Stimulated activated CD4-positive, alpha-beta T cell treated with anti-CD3 and anti-CD28 coated beads, Interleukin-2, amount 100 ng/mL, for 24 hours (primary cell): ENCODE results near the gene NOP14.
"Not testable (repeated sequence)": the region's sequence is repeated elsewhere in the genome, so short reads cannot be mapped to it uniquely, and the experiment has no call there.

Experiments used
- DNase-seq, 2 donors: peaks; one replicate each; pipeline ENCODE4 v3.0.0-alpha.2; 2020

Gene NOP14

DNA sequence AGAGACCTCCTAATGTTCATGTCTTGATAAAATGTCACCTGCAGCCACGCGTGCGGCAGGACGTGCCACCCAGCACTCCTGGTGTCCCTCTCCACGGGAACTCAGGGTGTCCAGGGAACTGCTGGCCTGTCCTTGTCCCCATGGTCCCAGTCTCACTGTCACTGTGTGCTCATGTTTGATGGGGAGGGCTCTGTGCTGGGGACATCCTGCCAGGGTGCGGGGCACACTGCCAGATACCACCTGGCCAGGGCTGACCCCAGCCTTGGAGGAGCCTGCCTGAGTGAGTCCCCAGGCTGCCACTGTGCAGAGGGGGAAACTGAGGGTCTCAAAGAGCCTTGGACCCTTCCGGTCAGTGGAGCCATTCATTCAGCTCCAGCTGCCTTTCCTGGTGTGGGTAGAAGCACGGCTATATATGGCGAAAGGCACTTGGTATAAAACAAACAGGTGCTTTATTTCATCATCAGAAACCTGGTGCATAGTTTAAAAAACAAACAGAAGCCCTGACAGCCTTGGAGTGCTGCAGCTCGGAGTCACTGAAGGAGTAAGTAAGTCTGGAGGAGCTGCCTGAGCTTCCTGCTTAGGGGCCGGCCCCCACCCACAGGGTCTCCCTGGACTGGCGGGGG lies 33.0 kb downstream of the NOP14 start:
- DNase-seq = no peak

DNA sequence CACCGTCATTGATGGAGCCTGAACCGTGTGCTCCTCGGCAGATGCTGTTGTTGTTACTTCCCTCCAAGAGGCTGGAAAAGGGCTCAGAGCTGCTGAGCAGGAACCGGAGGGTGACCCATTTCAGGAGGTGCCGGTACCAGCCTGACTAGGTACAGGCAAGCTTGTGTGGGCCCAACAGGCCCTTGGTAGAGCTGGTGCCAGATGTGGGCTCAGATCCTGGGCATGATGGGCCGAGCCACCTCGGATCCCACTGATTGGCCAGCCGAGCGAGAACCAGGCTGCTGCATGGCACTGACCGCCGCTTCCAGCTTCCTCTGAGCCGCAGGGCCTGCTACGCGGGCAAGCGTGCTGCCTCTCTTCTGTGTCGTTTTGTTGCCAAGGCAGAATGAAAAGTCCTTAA lies 33.7 kb downstream of the NOP14 start:
- DNase-seq = no peak

DNA sequence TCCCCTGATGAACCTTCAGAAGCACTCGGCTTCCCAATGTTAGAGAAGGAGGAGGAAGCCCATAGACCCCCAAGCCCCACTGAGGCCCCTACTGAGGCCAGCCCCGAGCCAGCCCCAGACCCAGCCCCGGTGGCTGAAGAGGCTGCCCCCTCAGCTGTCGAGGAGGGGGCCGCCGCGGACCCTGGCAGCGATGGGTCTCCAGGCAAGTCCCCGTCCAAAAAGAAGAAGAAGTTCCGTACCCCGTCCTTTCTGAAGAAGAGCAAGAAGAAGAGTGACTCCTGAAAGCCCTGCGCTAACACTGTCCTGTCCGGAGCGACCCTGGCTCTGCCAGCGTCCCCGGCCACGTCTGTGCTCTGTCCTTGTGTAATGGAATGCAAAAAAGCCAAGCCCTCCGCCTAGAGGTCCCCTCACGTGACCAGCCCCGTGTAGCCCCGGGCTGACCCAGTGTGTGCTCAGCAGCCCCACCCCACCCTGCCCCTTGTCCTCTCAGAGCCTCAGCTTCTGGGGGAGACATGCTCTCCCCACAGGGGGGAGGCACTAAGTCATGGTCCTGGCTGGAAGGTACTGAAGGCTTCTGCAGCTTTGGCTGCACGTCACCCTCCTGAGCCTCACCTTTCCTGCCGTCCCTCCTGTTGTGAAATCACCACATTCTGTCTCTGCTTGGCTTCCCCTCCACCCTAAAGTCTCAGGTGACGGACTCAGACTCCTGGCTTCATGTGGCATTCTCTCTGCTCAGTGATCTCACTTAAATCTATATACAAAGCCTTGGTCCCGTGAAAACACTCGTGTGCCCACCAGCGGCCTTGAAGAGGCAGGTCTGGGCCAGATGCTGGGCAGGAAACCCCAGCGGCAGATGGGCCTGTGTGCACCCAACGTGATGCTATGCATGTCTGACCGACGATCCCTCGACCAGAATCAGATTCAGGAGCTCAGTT lies 34.7 kb downstream of the NOP14 start:
- no peak for DNase-seq

DNA sequence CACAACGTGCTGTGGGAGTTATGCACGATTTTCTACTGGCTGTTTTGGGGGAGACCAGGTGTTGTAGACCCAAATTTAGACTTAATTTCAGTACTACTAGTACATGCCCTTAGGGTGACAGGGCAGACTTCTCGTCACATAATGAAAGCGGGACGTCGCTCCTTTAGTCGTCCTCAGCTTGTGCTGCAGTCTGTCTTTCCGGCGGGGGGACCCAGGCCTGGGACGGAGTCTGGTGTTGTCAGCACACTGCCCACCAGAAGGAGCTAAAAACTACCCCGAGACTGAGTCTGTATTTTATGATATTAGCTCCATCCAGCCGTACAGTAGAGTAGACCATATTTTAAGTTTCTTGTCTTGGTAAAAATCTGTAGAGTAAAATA lies 35.5 kb downstream of the NOP14 start:
- DNase-seq = no peak

DNA sequence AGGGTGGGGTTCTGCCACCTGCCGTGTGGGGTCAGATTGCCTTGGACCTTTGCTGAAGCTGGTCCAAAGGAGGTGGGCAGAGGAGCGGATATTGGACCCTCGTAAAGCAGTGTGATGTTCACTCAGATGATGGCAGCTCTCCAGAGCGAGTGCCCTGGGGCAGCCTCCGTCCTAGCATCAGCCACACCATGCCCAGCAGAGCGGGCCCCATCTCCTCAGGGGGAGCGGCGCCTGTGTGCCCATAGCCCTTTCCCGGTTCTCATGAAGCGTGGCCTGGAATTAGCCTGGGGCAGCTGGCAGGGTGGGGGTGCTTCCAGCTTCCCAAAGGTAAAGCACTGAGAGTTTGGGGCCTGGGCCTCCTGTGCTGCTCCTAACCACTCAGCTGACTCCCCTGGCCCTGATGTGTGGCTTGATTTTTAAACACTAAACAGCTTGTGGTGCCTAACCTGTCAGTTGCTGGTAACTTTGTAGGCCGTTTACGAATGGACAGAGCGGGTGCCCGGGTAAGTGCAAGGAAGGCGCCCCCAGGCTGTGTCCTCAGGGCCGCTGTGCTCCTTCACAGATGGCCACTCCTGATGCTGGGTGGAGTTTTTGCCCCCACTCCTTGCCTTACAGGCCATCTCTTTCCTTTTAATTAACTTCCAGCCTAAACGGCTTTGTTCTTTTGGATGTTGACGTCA lies 36.0 kb downstream of the NOP14 start:
- no peak for DNase-seq

DNA sequence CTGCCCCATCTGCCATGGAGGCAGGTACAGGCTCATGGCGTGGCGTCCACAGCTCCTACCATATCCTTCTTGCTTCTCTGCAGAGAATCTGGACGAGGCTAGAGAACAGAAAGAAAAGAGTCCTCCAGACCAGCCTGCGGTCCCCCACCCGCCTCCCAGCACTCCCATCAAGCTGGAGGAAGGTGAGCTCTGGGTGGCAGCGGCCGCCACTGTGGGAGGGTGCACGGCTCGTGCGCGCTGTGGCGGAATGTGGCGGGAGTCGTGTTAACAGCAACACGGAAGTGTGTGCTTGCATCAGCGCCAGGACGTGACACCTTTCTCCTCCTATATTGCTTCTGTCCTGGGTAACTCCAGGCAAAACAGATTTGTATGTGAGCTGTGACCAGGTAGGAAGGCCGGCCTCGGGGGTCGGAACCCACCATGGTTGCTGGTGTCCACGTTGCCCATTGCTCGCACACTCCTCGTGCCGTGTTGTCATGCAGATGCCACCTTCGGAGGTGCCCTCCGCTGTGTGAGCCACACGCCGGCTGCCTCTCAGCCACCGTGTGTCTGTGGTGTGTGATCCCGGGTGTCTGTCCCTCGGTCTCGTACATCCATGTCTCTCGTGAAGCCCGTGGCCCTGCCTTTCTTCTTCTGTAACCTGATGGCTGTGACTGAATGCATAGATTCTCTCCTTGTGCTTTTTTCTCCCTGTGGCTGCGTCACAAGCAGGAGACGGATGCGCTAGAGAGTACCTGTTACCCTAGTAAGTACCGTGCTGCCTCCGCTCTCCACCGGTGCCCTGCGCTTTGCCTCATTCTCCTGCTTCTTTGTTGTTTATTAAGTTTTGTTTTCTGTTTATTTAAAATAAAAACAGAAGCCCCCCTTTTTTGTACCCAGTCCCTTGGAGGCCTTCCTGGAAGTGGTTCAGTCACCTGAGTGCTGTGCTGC lies 37.0 kb downstream of the NOP14 start:
- DNase-seq = no peak

DNA sequence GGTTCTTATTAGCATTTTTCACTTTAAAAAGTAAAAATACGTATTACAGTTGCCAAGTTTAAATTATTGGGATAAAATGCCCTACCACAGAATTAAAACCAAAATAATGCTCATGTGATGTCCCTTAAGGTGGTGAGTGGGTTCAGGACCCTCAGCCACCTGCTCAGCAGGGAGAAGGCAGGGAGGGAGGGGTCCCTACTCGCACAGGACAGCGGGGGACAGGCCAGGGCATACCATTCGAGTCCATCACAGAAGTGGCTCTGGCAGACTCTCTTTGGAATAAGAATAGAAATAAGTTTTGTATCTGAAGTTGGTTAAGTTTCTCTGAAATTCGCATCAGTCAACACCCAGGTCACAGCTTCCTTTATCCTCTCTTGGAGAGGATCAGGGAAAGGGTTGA lies 37.7 kb downstream of the NOP14 start:
- no peak for DNase-seq

DNA sequence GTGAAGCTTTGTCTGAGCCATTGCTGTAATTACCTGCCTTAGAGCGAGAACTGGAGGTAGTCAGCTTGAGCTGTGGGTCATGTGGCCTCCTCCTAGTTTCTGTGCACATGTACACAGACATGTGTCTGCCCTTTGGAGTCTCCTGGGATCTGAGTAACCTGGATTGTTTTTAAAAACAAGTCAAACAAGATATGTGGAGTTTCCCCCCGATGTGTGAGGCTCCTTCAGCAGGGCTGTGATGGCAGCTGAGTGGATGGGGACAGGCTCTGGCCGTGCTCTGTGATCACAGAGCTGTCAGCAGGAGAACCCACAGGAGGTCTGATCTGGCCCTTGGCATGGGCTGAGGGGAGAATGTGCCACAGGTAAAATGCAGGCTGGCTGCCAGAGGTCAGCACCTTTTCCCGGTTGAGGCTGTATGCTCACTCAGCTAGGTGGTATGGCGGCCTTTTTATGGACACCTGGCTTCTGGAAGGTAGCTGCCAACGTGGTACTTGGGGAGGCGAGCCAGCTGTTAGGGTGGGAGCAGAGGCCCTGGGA lies 38.4 kb downstream of the NOP14 start:
- no peak for DNase-seq

DNA sequence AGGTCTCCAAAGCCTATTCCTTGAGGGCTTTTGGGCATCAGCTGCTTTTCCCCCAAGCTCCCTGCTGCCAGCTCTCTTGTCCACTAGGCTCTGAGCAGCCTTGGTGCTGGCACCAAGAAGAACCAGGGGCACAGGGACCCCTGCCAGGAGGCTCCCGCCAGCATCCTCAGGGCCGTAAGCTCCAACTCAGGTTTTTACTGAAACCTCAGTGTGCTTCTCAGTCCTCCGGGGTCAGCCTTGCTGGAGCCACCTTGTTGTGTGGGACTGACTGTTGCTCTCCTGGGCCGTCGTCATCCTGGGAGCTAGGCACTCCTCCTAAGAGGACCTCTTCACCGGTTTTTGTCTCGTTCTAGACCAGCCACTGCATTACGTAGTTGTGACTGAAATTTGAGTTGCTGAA lies 38.9 kb downstream of the NOP14 start:
- DNase-seq = no peak

DNA sequence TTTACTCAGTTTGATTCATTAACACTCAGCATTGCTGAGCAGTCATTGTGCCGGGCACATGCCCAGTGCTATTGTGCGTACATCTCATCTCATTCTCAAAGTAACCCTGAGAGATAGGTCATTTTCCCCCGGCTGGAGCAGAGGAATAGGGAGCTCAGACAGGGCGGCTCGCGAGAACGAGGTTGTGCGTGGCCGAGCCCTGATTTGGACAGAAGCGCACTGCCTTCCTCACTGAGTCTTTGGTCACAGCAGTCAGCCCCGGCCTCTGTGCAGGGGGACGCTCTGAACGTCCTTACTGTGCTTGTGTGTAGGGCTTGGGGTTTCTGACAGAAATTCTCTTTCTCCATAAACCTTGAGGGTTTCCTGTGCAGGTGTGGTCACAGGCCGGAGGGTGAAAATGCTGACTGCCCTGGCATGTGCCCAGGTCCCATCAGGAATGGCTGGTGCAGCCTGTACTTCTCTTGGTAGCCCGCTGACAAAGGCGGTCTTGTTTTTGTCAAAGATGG lies 39.5 kb downstream of the NOP14 start:
- no peak for DNase-seq

DNA sequence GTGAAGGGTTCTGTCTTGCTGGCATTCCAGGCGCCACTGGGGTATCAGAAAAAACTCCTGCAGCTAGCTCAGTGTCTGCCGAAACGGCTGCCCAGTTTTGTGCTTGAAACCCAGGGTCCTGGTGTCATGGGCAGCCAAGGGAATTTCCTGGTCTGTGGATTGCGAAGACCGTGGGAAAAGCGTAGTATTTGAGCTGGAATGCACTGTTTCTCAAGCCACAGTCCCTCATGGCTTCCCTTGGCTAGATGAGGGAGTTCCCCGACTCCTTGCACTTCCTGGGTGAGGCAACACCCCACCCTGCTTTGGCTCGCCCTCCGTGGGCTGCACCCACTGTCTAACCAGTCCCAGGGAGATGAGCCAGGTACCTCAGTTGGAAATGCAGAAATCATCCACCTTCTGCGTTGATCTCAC lies 40.1 kb downstream of the NOP14 start:
- no peak for DNase-seq

DNA sequence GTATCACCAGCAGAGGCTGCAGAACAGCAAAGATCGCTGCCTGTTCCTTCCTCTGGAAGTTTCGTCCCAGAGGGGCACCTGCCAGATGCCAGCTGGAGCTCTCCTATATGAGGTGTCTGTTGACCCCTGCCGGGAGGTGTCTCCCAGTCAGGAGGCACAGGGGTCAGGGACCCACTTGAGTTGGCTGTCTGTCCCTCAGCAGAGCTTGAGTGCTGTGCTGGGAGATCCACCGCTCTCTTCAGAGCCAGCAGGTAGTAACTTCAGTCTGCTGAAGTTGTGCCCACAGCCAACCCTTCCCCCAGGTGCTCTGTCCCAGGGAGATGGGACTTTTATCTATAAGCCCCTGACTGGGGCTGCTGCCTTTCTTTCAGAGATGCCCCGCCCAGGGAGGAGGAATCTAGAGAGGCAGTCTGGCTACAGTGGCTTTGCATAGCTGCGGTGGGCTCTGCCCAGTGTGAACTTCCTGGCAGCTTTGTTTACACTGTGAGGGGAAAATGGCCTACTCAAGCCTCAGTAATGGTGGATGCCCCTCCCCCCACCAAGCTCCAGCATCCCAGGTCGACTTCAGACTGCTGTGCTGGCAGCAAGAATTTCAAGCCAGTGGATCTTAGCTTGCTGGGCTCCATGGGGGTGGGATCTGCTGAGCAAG lies 40.6 kb downstream of the NOP14 start:
- not testable (repeated sequence) for DNase-seq

DNA sequence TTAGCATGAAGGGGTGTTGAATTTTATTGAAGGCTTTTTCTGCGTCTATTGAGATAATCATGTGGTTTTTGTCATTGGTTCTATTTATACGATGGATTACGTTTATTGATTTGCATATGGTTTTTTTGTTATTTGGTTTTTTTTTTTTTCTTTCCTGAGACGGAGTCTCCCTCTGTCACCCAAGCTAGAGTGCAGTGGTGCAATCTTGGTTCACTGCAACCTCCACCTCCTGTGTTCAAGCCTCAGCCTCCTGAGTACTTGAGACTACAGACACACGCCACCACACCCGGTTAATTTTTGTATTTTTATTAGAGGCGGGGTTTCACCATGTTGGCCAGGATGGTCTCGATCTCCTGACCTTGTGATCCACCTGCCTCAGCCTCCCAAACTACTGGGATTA lies 44.5 kb downstream of the NOP14 start:
- DNase-seq = not testable (repeated sequence)

DNA sequence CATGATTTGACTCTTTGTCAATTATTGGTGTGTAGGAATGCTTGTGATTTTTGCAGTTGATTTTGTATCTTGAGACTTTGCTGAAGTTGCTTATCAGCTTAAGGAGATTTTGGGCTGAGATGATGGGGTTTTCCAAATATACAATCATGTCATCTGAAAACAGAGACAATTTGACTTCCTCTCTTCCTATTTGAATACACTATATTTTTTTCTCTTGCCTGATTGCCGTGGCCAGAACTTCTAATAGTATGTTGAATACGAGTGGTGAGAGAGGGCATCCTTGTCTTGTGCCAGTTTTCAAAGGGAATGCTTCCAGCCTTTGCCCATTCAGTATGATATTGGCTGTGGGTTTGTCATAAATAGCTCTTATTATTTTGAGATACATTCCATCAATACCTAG lies 44.9 kb downstream of the NOP14 start:
- not testable (repeated sequence) for DNase-seq

DNA sequence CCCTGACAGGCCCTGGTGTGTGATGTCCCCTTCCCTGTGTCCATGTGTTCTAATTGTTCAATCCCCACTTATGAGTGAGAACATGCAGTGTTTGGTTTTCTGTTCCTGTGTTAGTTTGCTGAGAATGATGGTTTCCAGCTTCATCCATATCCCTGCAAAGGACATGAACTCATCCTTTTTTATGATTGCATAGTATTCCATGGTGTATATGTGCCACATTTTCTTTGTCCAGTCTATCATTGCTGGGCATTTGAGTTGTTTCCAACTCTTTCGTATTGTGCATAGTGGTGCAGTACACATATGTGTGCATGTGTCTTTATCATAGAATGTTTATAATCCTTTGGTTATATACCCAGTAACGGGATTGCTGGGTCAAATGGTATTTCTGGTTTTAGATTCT lies 46.5 kb downstream of the NOP14 start:
- DNase-seq = not testable (repeated sequence)

DNA sequence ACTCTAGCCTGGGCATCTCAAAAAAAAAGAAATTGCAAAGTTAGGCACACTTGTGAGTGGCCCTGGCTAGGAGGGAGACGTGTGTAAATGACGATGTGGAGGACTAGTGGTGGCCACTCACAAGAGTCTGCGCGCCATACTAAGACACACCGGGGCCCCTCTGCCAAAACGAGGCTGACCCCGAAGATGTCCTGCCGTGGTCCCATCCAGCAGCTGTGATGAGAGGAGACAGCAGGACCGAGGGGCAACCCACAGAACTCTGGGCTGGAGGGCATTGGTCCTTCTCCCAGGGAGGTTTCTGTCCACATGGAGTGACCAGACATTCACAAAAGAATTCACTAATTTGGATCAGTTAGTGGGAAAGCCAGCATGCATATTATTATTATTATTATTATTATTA lies 47.4 kb downstream of the NOP14 start:
- DNase-seq = no peak

DNA sequence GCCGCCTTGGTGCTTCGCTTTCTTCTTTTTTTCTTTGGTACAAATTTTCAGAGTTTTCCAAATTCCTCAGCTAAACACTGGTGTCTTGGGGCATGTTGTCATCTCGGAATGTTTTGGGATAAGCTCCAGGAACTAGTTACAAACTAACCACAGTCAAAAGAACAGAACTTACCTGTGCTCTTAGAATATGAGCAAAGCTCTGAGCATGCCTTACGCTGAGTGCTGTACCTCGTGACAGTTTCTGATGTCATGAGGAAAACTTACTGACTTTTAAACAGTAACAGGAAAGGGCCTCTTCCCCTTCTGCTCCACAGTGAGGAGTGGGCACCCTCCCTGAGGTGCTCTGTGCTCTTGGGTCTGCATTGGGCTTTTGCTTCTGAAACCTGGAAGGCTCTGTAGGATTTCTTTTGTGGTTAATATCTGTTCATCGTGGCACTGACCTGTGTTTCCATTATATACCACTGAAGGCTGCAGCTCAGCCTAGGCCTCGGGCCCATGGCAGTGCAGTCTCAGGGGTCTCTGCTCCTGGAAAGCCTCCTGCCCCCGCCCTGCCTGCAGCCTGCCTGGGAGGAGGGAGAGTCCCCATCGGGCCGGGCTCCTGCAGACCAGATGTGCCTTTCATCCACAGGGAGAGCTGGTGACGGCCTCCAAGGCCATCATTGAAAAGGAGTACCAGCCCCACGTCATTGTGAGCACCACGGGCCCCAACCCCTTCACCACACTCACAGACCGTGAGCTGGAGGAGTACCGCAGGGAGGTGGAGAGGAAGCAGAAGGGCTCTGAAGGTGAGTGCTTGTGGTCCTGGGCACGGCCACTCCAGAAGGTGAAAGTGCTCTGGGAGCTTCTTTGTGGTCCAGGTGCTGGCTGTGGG lies 48.7 kb downstream of the NOP14 start:
- DNase-seq = no peak

DNA sequence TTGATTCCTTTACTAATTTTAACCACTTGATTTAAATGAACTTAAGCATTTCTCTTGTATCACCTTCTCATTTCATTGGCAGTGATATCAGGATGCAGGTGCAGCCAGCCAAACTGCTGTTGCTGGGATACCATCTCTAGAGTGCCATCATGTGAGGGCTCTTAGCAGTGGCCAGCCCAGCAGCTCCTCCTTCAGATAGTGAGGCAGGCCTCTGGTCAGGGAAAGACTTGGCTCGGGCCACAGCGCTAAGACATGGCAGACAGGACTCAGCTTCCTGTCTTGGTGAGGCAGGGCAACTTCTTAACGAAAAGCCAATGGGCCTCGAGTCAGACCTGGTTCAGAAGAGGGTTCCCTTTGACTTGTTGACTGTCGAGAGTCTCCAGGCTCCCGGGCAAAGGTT lies 50.0 kb downstream of the NOP14 start:
- DNase-seq = no peak

DNA sequence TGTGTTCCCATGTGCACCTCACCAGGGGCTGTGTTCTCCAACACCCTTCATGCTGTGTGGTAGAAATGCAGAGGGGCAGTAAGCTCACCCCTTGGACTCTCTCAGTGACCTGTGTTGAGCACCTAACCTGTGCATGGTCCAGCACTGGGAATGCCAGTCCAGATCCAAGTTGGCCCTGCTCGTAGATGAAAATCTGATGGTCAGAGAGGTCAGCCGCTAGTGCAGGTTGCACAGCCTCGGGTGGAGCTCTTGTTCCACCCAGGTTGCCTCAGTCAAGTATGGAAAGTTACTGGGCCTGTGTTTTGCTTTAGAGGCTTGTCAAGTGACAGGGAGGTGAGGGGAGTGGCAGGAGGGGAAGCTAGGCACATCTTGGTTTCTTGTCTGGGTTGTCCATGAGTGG lies 51.3 kb downstream of the NOP14 start:
- DNase-seq = no peak

DNA sequence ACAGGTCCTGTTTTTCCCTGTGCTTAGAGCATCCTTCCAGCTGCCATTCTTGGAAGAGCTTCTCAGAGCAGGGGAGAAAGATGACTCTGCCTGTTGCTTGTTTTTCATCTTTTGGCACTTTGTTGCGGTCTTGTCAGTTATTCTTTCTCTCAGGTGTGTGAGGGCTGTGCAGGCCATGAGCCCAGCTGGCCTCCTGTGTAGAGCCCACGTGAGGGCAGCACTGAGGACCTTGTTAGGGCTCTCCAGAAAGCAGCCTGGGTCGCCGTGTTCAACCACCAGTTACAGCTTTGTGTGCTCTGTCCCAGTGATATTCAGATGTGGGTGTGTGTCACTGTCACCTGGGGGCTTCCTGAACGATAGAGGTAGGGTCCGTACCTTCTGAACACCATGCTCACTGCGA lies 52.8 kb downstream of the NOP14 start:
- DNase-seq = no peak

DNA sequence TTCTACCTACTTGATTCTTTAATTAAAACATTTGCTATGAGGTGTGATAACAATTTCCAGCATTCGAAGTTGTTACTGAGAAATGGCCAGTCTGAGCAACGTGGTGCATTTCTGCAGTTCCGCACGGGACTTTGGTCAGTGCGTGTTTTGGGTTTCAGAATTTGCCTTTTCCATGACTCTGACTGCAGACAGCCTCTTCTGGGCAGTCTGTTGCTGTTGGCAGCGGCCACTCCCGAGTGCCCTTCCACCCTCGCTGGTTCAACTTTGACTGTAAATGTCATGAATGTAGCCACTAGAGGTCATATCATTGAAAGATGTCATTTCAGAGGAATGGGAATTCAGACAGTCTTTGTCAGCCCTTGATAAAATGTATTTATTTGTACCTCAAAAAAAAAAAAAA lies 53.6 kb downstream of the NOP14 start:
- no peak for DNase-seq
